ENCODE results near the gene CAMK1D. TPM values are rescaled to one million over a fixed set of nuclear protein-coding genes. Genes with fewer than 3 reads are reported as not detected.
A peak's percentile ranks its signal among the peaks of the same experiment; 100 is the strongest.
"Not testable (repeated sequence)": the region's sequence is repeated elsewhere in the genome, so short reads cannot be mapped to it uniquely, and the experiment has no call there.

Gene CAMK1D
- total RNA-seq, 1 experiment from 2014 or later: 0.63 TPM

DNA sequence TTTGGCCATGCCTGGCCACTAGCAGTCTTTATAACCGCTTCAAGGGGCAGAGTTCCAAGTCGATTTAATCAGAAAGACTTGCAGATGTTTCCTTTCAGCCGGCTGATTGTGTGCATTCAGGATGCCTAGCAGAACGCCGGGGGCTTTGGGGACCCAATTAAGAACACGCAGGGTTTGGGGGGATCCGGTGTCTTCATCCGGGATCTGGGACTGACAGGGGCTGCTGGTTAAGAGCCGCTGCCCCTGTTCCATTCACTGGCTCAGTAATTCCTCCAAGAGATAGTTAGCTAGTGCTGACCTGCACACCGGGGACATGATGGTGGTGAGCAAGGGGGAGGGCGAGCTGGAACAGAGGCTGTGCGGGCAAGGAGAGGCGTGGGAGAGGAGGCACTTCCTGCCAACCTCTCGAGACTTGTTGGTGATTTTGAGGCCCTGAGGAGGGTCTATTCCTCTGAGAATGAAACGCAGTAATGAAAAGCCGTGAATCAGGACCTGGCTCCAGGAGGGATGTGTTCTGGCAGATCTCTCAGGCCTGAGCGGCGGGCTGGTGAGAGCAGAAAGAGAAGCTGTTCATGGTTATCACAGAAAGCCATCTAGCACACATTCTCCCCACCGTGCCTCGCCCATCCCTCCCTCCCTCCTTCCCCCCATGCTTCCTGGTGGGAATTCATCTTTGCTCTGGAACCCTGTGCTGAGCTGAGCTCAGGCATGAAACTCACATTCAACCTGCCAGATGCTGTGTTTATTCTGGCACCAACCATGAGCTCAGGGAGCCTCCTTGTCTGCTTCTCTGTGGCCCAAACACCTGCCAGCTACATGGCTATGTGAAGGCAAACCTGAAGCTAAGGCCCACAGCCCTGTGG lies 500.2 kb downstream of the CAMK1D start:
- no peaks in the 10 kb centered on the region for H3K79me2 ChIP-seq (ENCODE audit: low read length)
- no peak for DNase-seq
- H4K20me1 ChIP-seq (ENCODE audit: insufficient read depth, low read depth, low read length): no peaks in the 10 kb centered on the region
- no peaks in the 10 kb centered on the region for H3K36me3 ChIP-seq (ENCODE audit: insufficient read depth, low read length)
- H3K9ac ChIP-seq (ENCODE audit: low read length): no peak overlapping the region
- H3K27me3 ChIP-seq (ENCODE audit: low read length): no peaks in the 10 kb centered on the region
- no peak overlapping the region for H3K27ac ChIP-seq (ENCODE audit: low read length)
- no peak overlapping the region for H2AFZ ChIP-seq (ENCODE audit: low read length)
- no peak overlapping the region for H3K4me3 ChIP-seq (ENCODE audit: low read length)
- H3K9me3 ChIP-seq (ENCODE audit: low read length): no peaks in the 10 kb centered on the region
- peaks cover 20% of the 10 kb centered on the region for H3K4me1 ChIP-seq (ENCODE audit: low read length)
- no peak overlapping the region for H3K4me2 ChIP-seq (ENCODE audit: low read depth, low read length, poor library complexity, severe bottlenecking)
- no peaks in the 10 kb centered on the region for H3K9me2 ChIP-seq (replicated peaks; ENCODE audit: insufficient read depth, low read length)

DNA sequence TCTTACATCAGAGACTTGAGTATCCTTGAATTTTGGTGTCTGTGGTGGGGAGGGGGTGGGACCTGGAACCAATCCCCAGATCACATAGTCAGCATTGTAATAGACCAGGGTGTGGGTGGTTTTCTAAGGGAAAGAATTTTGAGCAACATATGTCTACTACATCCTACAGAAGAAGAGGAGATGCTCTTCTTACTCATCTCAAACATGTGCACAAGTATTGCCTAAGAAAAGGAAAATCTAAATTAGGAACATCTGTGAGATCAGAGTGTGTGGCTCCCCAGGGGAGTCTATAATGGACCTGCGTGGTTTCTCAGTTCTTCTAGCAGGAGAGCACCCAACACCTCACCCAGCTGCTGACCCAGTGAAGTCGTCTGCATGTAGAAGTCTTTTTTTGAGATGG lies 503.3 kb downstream of the CAMK1D start:
- Histone ChIP-seq H3K27ac (ENCODE audit: low read length) (no peak overlapping the region), H2AFZ (ENCODE audit: low read length) (no peak overlapping the region), H3K9ac (ENCODE audit: low read length) (no peak overlapping the region), H3K4me1 (ENCODE audit: low read length) (peaks cover 8% of the 10 kb centered on the region), H3K79me2 (ENCODE audit: low read length) (no peaks in the 10 kb centered on the region), H3K27me3 (ENCODE audit: low read length) (no peaks in the 10 kb centered on the region), H3K36me3 (ENCODE audit: insufficient read depth, low read length) (no peaks in the 10 kb centered on the region), H3K4me2 (ENCODE audit: low read depth, low read length, poor library complexity, severe bottlenecking) (peak overlapping the region; percentile 38), H3K9me3 (ENCODE audit: low read length) (no peaks in the 10 kb centered on the region), H3K9me2 (replicated peaks; ENCODE audit: insufficient read depth, low read length) (no peaks in the 10 kb centered on the region), H4K20me1 (ENCODE audit: insufficient read depth, low read depth, low read length) (no peaks in the 10 kb centered on the region), H3K4me3 (ENCODE audit: low read length) (no peak overlapping the region)
- DNase-seq: peak; percentile 48

DNA sequence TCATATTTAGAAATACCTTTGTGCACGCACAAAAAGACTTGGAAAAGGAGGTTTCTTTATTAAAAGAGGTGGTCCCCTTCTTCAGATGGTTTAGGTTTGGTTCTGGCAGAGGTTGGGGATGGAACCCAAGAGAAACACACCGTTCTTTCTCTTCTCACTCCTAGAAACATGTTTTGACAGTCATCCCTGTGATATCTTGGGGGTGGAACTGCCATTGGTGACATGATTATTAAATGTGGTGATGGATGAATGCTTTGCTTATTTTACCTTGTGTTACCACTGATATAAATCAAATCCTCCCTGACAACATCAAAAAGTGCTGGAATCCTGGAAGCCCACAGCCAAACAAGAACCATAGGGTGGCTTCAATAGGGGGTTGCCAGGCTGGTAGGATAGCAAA lies 505.6 kb downstream of the CAMK1D start:
- H3K9me2 ChIP-seq (replicated peaks; ENCODE audit: insufficient read depth, low read length): no peaks in the 10 kb centered on the region
- H3K36me3 ChIP-seq (ENCODE audit: insufficient read depth, low read length): no peaks in the 10 kb centered on the region
- no peak overlapping the region for H3K4me3 ChIP-seq (ENCODE audit: low read length)
- H3K27me3 ChIP-seq (ENCODE audit: low read length): no peaks in the 10 kb centered on the region
- no peaks in the 10 kb centered on the region for H4K20me1 ChIP-seq (ENCODE audit: insufficient read depth, low read depth, low read length)
- peaks cover 8% of the 10 kb centered on the region for H3K4me1 ChIP-seq (ENCODE audit: low read length)
- H3K27ac ChIP-seq (ENCODE audit: low read length): no peak overlapping the region
- DNase-seq: no peak
- no peak overlapping the region for H3K9ac ChIP-seq (ENCODE audit: low read length)
- no peak overlapping the region for H2AFZ ChIP-seq (ENCODE audit: low read length)
- H3K9me3 ChIP-seq (ENCODE audit: low read length): no peaks in the 10 kb centered on the region
- no peak overlapping the region for H3K4me2 ChIP-seq (ENCODE audit: low read depth, low read length, poor library complexity, severe bottlenecking)
- no peaks in the 10 kb centered on the region for H3K79me2 ChIP-seq (ENCODE audit: low read length)

DNA sequence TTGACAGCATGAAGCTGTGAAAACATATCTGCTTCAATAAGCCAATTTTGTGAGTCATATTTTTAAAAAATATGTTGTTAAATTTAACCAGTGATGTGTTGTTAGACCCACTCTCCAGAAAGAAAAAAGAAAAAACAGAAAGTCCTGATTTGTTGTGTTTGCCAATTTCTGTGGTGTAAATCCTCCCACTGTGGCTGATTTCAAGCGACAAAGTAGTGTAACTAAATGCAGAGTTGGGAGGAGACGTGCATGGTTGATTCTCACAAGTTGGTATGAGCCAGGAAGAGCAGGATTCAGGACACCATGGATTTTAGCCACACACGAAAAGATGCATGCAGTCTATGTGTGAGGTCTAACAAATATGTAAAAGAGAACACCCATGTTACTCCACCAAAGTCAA lies 513.1 kb downstream of the CAMK1D start:
- Histone ChIP-seq H3K27ac (ENCODE audit: low read length) (no peak overlapping the region), H3K79me2 (ENCODE audit: low read length) (no peaks in the 10 kb centered on the region), H3K4me2 (ENCODE audit: low read depth, low read length, poor library complexity, severe bottlenecking) (no peak overlapping the region), H4K20me1 (ENCODE audit: insufficient read depth, low read depth, low read length) (no peaks in the 10 kb centered on the region), H3K4me1 (ENCODE audit: low read length) (0 out of 2 replicates have a peak, but pooled peaks cover 2% of the 10 kb centered on the region), H3K9ac (ENCODE audit: low read length) (no peak overlapping the region), H3K9me3 (ENCODE audit: low read length) (no peaks in the 10 kb centered on the region), H3K27me3 (ENCODE audit: low read length) (no peaks in the 10 kb centered on the region), H3K9me2 (replicated peaks; ENCODE audit: insufficient read depth, low read length) (no peaks in the 10 kb centered on the region), H3K4me3 (ENCODE audit: low read length) (no peak overlapping the region), H2AFZ (ENCODE audit: low read length) (no peak overlapping the region), H3K36me3 (ENCODE audit: insufficient read depth, low read length) (no peaks in the 10 kb centered on the region)
- DNase-seq: peak; percentile 22

DNA sequence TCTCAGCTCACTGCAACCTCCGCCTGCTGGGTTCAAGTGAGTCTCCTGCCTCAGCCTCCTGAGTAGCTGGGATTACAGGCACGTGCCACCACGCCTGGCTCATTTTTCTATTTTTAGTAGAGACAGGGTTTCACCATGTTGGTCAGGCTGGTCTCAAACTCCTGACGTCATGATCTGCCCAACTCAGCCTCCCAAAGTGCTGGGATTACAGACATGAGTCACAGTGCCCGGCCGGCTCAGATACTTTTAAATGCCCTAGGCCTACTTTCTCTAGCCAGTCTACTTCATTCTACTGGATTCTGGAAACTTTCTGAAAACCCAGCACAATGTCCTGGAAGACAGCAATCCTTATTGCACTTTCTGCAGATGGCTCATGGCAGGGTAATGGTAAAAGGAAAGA lies 516.2 kb downstream of the CAMK1D start:
- H2AFZ ChIP-seq (ENCODE audit: low read length); H3K27ac ChIP-seq (ENCODE audit: low read length); H3K4me1 ChIP-seq (ENCODE audit: low read length); H3K9ac ChIP-seq (ENCODE audit: low read length); H3K27me3 ChIP-seq (ENCODE audit: low read length); H3K79me2 ChIP-seq (ENCODE audit: low read length); H4K20me1 ChIP-seq (ENCODE audit: insufficient read depth, low read depth, low read length); H3K36me3 ChIP-seq (ENCODE audit: insufficient read depth, low read length); H3K4me3 ChIP-seq (ENCODE audit: low read length); H3K9me3 ChIP-seq (ENCODE audit: low read length); H3K4me2 ChIP-seq (ENCODE audit: low read depth, low read length, poor library complexity, severe bottlenecking); H3K9me2 ChIP-seq (replicated peaks; ENCODE audit: insufficient read depth, low read length); DNase-seq: not testable (repeated sequence)

DNA sequence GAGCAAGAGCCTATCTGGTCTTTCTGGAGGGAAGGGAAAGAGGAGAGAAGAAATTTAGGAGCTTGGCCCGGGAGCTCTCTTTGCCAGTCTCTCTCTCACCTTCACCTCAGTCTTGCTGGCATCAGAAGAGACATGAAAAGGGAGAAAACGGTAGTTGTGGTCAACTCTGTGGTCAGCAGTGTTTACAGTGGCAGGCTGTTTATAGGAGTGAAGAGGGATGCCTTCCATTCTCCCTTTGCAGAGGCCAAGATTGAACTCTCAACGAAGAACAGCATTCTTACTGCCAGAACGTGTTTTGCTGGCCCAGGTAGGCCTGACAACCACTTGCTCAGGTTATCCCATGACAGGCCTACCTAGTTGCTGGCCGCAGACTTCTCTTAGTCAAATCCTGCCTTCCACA lies 518.9 kb downstream of the CAMK1D start:
- H3K36me3 ChIP-seq (ENCODE audit: insufficient read depth, low read length): no peaks in the 10 kb centered on the region
- no peak overlapping the region for H2AFZ ChIP-seq (ENCODE audit: low read length)
- no peak overlapping the region for H3K4me3 ChIP-seq (ENCODE audit: low read length)
- no peaks in the 10 kb centered on the region for H4K20me1 ChIP-seq (ENCODE audit: insufficient read depth, low read depth, low read length)
- H3K27ac ChIP-seq (ENCODE audit: low read length): no peak overlapping the region
- no peaks in the 10 kb centered on the region for H3K27me3 ChIP-seq (ENCODE audit: low read length)
- H3K9ac ChIP-seq (ENCODE audit: low read length): no peak overlapping the region
- no peak for DNase-seq
- no peaks in the 10 kb centered on the region for H3K9me3 ChIP-seq (ENCODE audit: low read length)
- no peaks in the 10 kb centered on the region for H3K9me2 ChIP-seq (replicated peaks; ENCODE audit: insufficient read depth, low read length)
- no peak overlapping the region for H3K4me2 ChIP-seq (ENCODE audit: low read depth, low read length, poor library complexity, severe bottlenecking)
- H3K4me1 ChIP-seq (ENCODE audit: low read length): 0 out of 2 replicates have a peak, but pooled peaks cover 3% of the 10 kb centered on the region
- no peaks in the 10 kb centered on the region for H3K79me2 ChIP-seq (ENCODE audit: low read length)

- Histone ChIP-seq H3K9ac (ENCODE audit: low read length) (no peak overlapping the region), H3K9me3 (ENCODE audit: low read length) (no peaks in the 10 kb centered on the region), H3K4me3 (ENCODE audit: low read length) (no peak overlapping the region), H3K79me2 (ENCODE audit: low read length) (no peaks in the 10 kb centered on the region), H4K20me1 (ENCODE audit: insufficient read depth, low read depth, low read length) (no peaks in the 10 kb centered on the region), H3K27ac (ENCODE audit: low read length) (no peak overlapping the region), H3K27me3 (ENCODE audit: low read length) (no peaks in the 10 kb centered on the region), H2AFZ (ENCODE audit: low read length) (no peak overlapping the region), H3K36me3 (ENCODE audit: insufficient read depth, low read length) (no peaks in the 10 kb centered on the region), H3K4me1 (ENCODE audit: low read length) (0 out of 2 replicates have a peak, but pooled peaks cover 3% of the 10 kb centered on the region), H3K4me2 (ENCODE audit: low read depth, low read length, poor library complexity, severe bottlenecking) (no peak overlapping the region), H3K9me2 (replicated peaks; ENCODE audit: insufficient read depth, low read length) (no peaks in the 10 kb centered on the region)
- DNase-seq: no peak
Measured at GRCh38 chr10:12869427-12869826, 520.1 kb downstream of the CAMK1D start.

DNA sequence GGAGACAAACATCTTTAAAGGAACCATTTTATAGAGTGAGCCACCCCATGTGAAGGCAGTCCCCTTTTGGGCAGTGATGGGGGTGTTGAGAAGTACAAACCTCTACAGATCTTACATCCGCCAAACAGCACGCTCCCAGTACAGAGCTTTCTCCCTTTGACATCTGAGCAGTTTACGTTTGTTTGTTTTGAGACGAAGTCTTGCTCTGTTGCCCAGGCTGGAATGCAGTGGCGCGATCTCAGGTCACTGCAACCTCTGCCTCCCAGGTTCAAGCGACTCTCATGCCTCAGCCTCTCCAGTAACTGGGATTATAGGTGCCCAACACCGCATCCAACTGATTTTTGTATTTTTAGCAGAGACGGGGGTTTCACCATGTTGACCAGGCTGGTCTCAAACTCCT lies 523.2 kb downstream of the CAMK1D start:
- Histone ChIP-seq H3K9ac (ENCODE audit: low read length) (no peak overlapping the region), H3K27me3 (ENCODE audit: low read length) (no peaks in the 10 kb centered on the region), H3K27ac (ENCODE audit: low read length) (no peak overlapping the region), H3K79me2 (ENCODE audit: low read length) (no peaks in the 10 kb centered on the region), H3K4me3 (ENCODE audit: low read length) (no peak overlapping the region), H3K9me2 (replicated peaks; ENCODE audit: insufficient read depth, low read length) (no peaks in the 10 kb centered on the region), H2AFZ (ENCODE audit: low read length) (no peak overlapping the region), H3K36me3 (ENCODE audit: insufficient read depth, low read length) (no peaks in the 10 kb centered on the region), H3K4me1 (ENCODE audit: low read length) (no peaks in the 10 kb centered on the region), H3K9me3 (ENCODE audit: low read length) (no peaks in the 10 kb centered on the region), H4K20me1 (ENCODE audit: insufficient read depth, low read depth, low read length) (no peaks in the 10 kb centered on the region), H3K4me2 (ENCODE audit: low read depth, low read length, poor library complexity, severe bottlenecking) (no peak overlapping the region)
- DNase-seq: no peak
